Vagina (tissue), 2 donors: ENCODE data around the gene CIAPIN1. TPM values are rescaled to one million over a fixed set of nuclear protein-coding genes. Genes with fewer than 3 reads are reported as not detected.

Experiments used
- DNase-seq, 2 donors: peaks; one replicate each; pipeline ENCODE4 v3.0.0-alpha.2; 2017; ENCODE audit errors: extremely low spot score in 2 of 2
- H3K27ac ChIP-seq: fragments of 200-600 bp; sonication (generic); one replicate; pipeline ENCODE4 v1.5.1; 2019
- H3K27me3 ChIP-seq: fragments of 200-600 bp; sonication (generic); one replicate; pipeline ENCODE4 v1.5.1; 2019
- H3K36me3 ChIP-seq, 2 donors: fragments of 200-600 bp; sonication (generic); one replicate each; pipeline ENCODE4 v1.5.1; 2017 to 2019
- H3K4me1 ChIP-seq: fragments of 200-600 bp; sonication (generic); one replicate; pipeline ENCODE4 v1.5.1; 2019
- H3K4me3 ChIP-seq, 2 donors: fragments of 200-600 bp; sonication (generic); 1 replicate in 1 of 2; 2 replicates in 1 of 2; pipeline ENCODE4 v1.5.1; 2016 to 2019
- H3K9me3 ChIP-seq: fragments of 200-600 bp; sonication (generic); one replicate; pipeline ENCODE4 v1.5.1; 2019
- CTCF ChIP-seq, 3 experiments: fragments of 450-650 bp in 2 of 3; fragments of 200-600 bp in 1 of 3; sonication (generic) in 1 of 3; IDR thresholded peaks; one replicate each; pipeline ENCODE4 v1.5.1; 2017 to 2019; ENCODE audit warnings: antibody characterized with exemption in 3 of 3, mild to moderate bottlenecking in 2 of 3, moderate library complexity in 2 of 3
- POLR2A ChIP-seq, 2 donors: fragments of 450-650 bp; IDR thresholded peaks; one replicate each; pipeline ENCODE4 v1.6.1; 2017; ENCODE audit warnings: antibody characterized with exemption in 2 of 2, mild to moderate bottlenecking in 2 of 2, moderate library complexity in 2 of 2
- POLR2AphosphoS5 ChIP-seq, 2 donors: sonication (generic); formaldehyde crosslinking; IDR thresholded peaks; one replicate each; pipeline ENCODE4 v1.9.0; 2017; ENCODE audit warnings: antibody characterized with exemption in 2 of 2, mild to moderate bottlenecking in 2 of 2, low read depth in 1 of 2; ENCODE audit not compliant: insufficient read depth in 1 of 2
- intact Hi-C: fragments of 100-400 bp; cut with DNase I; formaldehyde crosslinking; loops from one replicate; pipeline ENCODE4 v1.15.1; 2023
- total RNA-seq: library from RNA; depleted of rRNA; stranded (reverse); fragments of >200 nt; gene quantifications from one replicate; pipeline ENCODE4 v1.2.3, GENCODE V29; 2016

CIAPIN1 gene
- total RNA-seq, 1 donor from 2014 or later: 28.0 TPM

- no peaks in the 10 kb centered on the region for H3K36me3 ChIP-seq
- TF ChIP-seq CTCF (IDR thresholded peaks at IDR 0.05) (no peak), POLR2AphosphoS5 (IDR thresholded peaks at IDR 0.05; ENCODE audit: insufficient read depth in 1 of 2, low read depth in 1 of 2) (no peak), POLR2A (IDR thresholded peaks at IDR 0.05) (no peak)
- H3K9me3 ChIP-seq: no peaks in the 10 kb centered on the region
- H3K4me3 ChIP-seq: no peak overlapping the region
- no peaks in the 10 kb centered on the region for H3K27me3 ChIP-seq
- H3K27ac ChIP-seq: no peak overlapping the region
- peaks cover 44% of the 10 kb centered on the region for H3K4me1 ChIP-seq
- DNase-seq: no peak
- intact Hi-C loops: no loop called here
These were observed 65.2 kb downstream of the CIAPIN1 start for GRCh38 chr16:57381791-57382534.

- Histone ChIP-seq H3K4me3 (no peak overlapping the region), H3K27ac (no peak overlapping the region), H3K9me3 (no peaks in the 10 kb centered on the region), H3K36me3 (no peaks in the 10 kb centered on the region), H3K4me1 (peaks cover 36% of the 10 kb centered on the region), H3K27me3 (no peaks in the 10 kb centered on the region)
- intact Hi-C loops: no loop called here
- TF ChIP-seq CTCF (IDR thresholded peaks at IDR 0.05) (no peak), POLR2AphosphoS5 (IDR thresholded peaks at IDR 0.05; ENCODE audit: insufficient read depth in 1 of 2, low read depth in 1 of 2) (no peak), POLR2A (IDR thresholded peaks at IDR 0.05) (no peak)
- no peak for DNase-seq
These were observed 66.3 kb downstream of the CIAPIN1 start for GRCh38 chr16:57380671-57381462.

GRCh38 chr16:57379579-57379978, 67.6 kb downstream of the CIAPIN1 start:
- H3K4me3 ChIP-seq: no peak overlapping the region
- peaks cover 33% of the 10 kb centered on the region for H3K4me1 ChIP-seq
- no peak overlapping the region for H3K27ac ChIP-seq
- intact Hi-C loops: no loop called here
- H3K27me3 ChIP-seq: no peaks in the 10 kb centered on the region
- no peaks in the 10 kb centered on the region for H3K9me3 ChIP-seq
- H3K36me3 ChIP-seq: no peaks in the 10 kb centered on the region
- TF ChIP-seq POLR2AphosphoS5 (IDR thresholded peaks at IDR 0.05; ENCODE audit: insufficient read depth in 1 of 2, low read depth in 1 of 2): no peak
- no peak for TF ChIP-seq CTCF (IDR thresholded peaks at IDR 0.05)
- no peak for TF ChIP-seq POLR2A (IDR thresholded peaks at IDR 0.05)
- no peak for DNase-seq

Other genes with a start within 250 kb of the CIAPIN1 start
- gene ARL2BP, start 202.1 kb downstream of the CIAPIN1 start, total RNA-seq: 44.7 TPM
- gene PLLP, start 162.7 kb downstream of the CIAPIN1 start, total RNA-seq: 44.0 TPM
- 0.49 TPM for gene CCL22, start 88.6 kb downstream of the CIAPIN1 start, total RNA-seq
- gene CX3CL1, start 74.9 kb downstream of the CIAPIN1 start, total RNA-seq: 24.8 TPM
- not detected for gene CCL17, start 42.6 kb downstream of the CIAPIN1 start, total RNA-seq
- gene COQ9, start 94 bp upstream of the CIAPIN1 start, total RNA-seq: 37.6 TPM
- gene POLR2C, start 15.3 kb upstream of the CIAPIN1 start, total RNA-seq: 127 TPM
- 19.4 TPM for gene DOK4, start 39.1 kb upstream of the CIAPIN1 start, total RNA-seq
- 22.1 TPM for gene CCDC102A, start 89.2 kb upstream of the CIAPIN1 start, total RNA-seq
- gene ADGRG5, start 95.3 kb upstream of the CIAPIN1 start, total RNA-seq: 2.2 TPM
- gene ADGRG1, start 181.2 kb upstream of the CIAPIN1 start, total RNA-seq: 97.7 TPM
- gene ADGRG3, start 220.9 kb upstream of the CIAPIN1 start, total RNA-seq: 10.3 TPM
- gene DRC7, start 247.4 kb upstream of the CIAPIN1 start, total RNA-seq: not detected